Omental fat pad (tissue), 4 donors: ENCODE data around the gene ADCY9. TPM values are rescaled to one million over a fixed set of nuclear protein-coding genes. Genes with fewer than 3 reads are reported as not detected.
"Not testable (repeated sequence)": the region's sequence is repeated elsewhere in the genome, so short reads cannot be mapped to it uniquely, and the experiment has no call there.

Experiments
- ATAC-seq: fragments of 150-250 bp; one replicate; pipeline ENCODE4 v1.9.1; 2016; ENCODE audit warnings: mild to moderate bottlenecking, moderate library complexity; ENCODE audit not compliant: low FRiP score
- DNase-seq: peaks from one replicate; pipeline ENCODE4 v3.0.0-alpha.2; 2019; ENCODE audit warnings: low spot score
- total RNA-seq, 4 donors: library from RNA; depleted of rRNA; stranded (reverse); fragments of >200 nt; gene quantifications; one replicate each; pipeline ENCODE4 v1.1.0, GENCODE V29; 2016
- TF ChIP-seq, protein P1 (sequence below), 3 donors: fragments of 450-650 bp; IDR thresholded peaks; one replicate each; pipeline ENCODE4 v1.5.1; 2016 to 2017; ENCODE audit warnings: antibody characterized with exemption in 3 of 3, mild to moderate bottlenecking in 3 of 3, moderate library complexity in 2 of 3

The ADCY9 gene
- total RNA-seq, 4 donors from 2014 or later = 8.5 to 16.6 (median 11.5) TPM

DNA sequence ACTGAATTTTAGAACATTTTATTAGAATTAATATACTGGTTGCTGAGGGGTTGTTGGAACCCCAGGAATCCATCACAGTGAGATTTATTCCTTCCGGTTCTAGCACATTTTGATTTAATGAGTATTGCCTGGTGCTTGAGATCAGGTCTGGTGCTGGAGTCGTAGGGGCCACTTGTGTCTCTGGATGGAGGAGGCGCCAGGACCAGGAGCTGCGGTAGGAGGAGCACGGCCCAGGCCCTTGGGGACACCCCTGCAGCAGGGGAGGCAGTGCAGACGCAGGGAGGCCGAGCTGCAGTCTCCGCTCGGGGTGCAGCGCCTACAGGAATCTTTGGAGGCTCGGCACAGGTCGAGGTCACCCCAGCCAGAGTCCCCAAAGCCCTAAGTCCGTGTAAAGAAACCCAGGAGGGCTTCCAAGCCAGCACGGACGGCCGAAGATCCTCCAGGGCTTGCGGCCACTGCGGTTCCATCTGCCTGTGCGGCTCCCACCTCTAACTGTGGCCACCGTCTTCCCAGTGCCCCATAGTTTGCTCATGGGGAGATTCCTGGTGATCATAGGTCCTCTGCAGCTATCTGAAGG lies 169.6 kb downstream of the ADCY9 start:
- ATAC-seq = no peak
- no peak for DNase-seq
- TF ChIP-seq, protein P1, sequence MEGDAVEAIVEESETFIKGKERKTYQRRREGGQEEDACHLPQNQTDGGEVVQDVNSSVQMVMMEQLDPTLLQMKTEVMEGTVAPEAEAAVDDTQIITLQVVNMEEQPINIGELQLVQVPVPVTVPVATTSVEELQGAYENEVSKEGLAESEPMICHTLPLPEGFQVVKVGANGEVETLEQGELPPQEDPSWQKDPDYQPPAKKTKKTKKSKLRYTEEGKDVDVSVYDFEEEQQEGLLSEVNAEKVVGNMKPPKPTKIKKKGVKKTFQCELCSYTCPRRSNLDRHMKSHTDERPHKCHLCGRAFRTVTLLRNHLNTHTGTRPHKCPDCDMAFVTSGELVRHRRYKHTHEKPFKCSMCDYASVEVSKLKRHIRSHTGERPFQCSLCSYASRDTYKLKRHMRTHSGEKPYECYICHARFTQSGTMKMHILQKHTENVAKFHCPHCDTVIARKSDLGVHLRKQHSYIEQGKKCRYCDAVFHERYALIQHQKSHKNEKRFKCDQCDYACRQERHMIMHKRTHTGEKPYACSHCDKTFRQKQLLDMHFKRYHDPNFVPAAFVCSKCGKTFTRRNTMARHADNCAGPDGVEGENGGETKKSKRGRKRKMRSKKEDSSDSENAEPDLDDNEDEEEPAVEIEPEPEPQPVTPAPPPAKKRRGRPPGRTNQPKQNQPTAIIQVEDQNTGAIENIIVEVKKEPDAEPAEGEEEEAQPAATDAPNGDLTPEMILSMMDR (IDR thresholded peaks at IDR 0.05) = no peak

DNA sequence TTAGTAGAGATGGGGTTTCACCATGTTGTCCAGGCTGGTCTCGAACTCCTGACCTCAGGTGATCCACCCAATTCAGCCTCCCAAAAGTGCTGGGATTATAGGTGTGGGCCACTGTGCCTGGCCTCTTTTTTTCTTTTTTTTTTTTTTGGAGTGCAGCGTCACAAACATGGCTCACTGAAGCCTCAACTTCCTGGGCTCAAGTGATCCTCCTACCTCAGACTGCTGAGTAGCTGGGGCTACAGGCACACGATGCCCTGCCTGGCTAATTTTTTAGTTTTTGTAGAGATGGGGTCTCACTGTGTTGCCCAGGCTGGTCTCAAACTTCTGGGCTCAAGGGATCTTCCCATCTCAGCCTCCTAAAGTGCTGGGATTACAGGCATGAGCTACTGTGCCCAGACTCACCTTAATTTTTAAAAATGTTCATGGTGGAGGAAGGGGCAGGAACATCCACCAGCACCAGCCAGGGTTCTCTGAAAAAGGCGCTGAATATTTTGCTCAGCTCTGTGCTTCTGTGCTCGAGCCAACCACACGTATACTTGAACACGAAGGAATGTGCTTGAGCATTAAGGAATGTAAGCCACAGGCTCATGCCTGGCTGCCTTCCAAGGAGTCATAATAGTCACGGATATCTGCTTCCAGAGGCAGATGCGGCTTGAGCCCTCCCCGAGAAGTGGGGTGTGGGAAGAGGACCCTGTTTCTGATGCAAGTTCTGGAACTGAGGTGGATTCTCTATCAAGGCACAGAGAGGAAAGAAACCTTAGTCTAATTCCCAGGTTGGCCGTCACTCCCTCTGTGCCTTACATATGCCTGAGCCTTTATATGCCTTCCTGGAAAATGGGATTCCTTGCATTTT lies 170.3 kb downstream of the ADCY9 start:
- DNase-seq = peak; percentile 67
- TF ChIP-seq, protein P1 (IDR thresholded peaks at IDR 0.05) = no peak
- no peak for ATAC-seq

DNA sequence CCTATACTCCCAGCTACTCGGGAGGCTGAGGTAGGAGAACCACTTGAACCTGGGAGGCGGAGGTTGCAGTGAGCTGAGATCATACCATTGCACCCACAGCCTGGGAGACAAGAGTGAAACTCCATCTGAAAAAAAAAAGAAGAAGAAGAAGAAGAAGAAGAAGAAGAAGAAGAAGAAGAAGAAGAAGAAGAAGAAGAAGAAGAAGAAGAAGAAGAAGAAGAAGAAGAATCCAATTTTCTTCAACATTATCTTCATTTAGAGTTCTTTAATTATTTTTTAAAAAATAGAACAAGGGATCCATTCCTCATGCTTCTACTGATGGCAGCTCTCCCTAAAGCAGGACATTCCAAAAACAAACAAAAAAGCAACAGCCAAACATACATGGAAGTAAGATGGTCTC lies 171.8 kb downstream of the ADCY9 start:
- ATAC-seq = not testable (repeated sequence)

DNA sequence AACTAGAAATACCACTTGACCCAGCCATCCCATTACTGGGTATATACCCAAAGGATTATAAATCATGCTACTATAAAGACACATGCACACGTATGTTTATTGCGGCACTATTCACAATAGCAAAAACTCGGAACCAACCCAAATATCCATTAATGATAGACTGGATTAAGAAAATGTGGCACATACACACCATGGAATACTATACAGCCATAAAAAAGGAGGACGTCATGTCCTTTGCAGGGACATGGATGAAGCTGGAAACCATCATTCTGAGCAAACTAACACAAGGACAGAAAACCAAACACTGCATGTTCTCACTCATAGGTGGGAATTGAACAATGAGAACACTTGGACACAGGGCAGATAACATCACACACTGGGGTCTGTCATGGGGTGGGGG lies 174.1 kb downstream of the ADCY9 start:
- ATAC-seq, DNase-seq: not testable (repeated sequence)

More for the DNA sequence above, 171.8 kb downstream of the ADCY9 start:
- not testable (repeated sequence) for DNase-seq

DNA sequence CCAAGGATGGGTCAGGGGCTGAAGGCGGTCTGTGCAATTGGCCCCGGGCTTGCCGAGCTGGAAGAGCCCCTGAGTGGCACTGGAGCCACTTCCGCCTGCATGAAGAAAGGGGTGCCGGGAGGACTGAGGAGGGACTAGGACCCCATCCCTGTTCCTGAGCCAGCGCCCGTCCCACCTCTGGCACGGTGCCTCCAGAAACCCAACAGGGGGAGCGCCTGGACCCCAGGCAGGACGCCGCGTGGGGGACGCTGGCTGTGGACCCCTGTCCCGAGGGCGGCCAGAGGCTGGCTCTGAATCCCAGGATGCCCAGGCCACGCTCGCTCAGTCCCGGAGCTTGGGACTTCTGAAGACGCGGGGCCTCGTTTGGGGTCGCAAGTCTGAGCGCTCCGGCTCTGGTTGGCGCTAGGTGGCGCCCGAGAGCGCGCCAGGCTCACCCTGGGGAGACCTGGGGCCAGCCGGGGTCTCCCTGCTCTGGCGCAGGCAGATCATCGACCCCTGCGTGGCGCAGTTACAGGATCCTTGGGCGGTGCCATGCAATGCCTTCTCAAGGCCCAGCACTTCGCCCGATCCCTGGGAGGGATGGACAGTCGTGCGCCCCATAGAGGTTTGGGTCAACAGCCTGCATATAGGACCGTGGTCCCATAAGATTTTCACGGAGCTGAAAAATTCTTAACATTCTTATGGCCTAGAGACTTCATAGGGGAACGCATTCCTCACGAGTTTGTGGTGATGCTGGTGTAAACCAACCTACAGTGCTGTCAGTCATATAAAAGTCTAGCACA lies 177.2 kb downstream of the ADCY9 start:
- TF ChIP-seq, protein P1 (IDR thresholded peaks at IDR 0.05) = peak in 2 of 3 donors; percentile 49 to 71
- no peak for DNase-seq

DNA sequence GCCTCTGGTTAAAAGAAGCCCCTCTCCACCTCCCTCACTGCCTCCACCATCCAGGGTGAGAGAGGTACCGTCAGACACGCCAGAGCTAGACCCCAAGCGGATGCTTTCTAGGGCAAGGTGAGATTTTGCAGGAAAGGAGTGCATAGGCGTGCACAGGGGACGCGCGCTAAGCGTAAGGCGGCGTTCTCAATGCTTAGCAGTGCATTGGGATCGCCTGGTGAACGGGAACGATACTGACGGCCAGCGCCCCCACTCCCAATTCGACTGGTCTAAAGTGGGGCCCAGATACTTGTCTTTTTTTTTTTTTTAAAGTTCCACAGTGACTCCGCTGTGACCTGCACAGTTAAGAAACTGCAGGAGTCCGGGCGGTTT lies 177.8 kb downstream of the ADCY9 start:
- ATAC-seq (no peak), DNase-seq (no peak)
- TF ChIP-seq, protein P1 (IDR thresholded peaks at IDR 0.05) = no peak

More for the DNA sequence above, 177.2 kb downstream of the ADCY9 start:
- peak; percentile 69 for ATAC-seq

DNA sequence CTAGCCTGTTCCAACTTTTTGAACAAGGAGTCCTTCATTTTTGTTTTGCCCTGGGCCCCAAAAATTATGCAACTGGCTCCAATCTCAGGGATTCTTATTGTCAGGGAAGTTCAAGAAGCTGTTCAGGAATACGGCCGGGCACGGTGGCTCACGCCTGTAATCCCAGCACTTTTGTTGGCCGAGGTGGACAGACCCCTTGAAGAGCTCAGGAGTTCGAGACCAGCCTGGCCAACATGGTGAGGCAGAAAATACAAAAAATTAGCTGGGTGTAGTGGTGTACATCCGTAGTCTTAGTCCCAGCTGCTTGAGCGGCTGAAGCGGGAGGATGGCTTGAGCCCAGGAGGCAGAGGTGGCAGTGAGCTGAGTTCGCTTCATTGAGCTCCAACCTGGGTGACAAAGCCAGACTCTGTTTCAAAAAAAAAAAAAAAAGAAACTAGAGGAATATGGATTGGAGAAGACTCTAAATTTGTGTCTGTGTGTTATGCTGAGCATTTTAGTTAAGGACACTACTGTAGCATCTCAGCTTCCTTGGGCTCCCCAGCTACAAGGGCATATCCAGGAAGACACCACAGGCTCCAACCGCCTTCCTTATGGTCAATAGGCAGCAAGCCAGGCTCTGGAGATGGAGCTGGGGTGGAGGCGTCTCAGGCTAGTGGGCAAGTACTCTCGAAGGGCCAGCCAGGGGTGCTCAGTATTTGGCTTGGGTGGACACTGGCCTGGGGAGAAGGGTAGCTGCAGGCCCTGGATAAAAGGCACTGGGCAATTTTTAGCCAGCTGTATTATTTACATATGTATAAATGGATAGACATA lies 179.0 kb downstream of the ADCY9 start:
- TF ChIP-seq, protein P1 (IDR thresholded peaks at IDR 0.05) = no peak
- ATAC-seq (no peak), DNase-seq (no peak)
